Spleen (tissue), 7 donors: ENCODE data around the gene GPR180.

Source experiments
- CTCF ChIP-seq, 11 experiments: fragments of 200-600 bp in 7 of 11; fragments of 450-650 bp in 4 of 11; sonication (generic) in 4 of 11; IDR thresholded peaks in 8 of 11; conservative IDR thresholded peaks in 3 of 11; 1 replicate in 7 of 11; 2 replicates in 4 of 11; pipeline versions ENCODE4 v1.4.0 to v1.8.0; 2016 to 2021; ENCODE audit warnings: antibody characterized with exemption in 11 of 11, inconsistent platforms in 4 of 11, mild to moderate bottlenecking in 1 of 11
- POLR2A ChIP-seq, 3 donors: fragments of 450-650 bp; IDR thresholded peaks; one replicate each; pipeline ENCODE4 v1.5.1; 2017; ENCODE audit warnings: antibody characterized with exemption in 3 of 3, mild to moderate bottlenecking in 1 of 3
- donor health status: DM: no; HTN: no; CAD: no; lungs with moderate emphysema.
- donor health status: DM: no; HTN: no; CAD: no.
- donor health status: DM: no; HTN: no; CAD: no.

- TF ChIP-seq CTCF (IDR thresholded peaks at IDR 0.05 in 8 of 11, conservative IDR thresholded peaks at IDR 0.05 in 3 of 11) (no peak), POLR2A (IDR thresholded peaks at IDR 0.05) (no peak)
Measured at GRCh38 chr13:94660695-94661326, 59.2 kb downstream of the GPR180 start.
